Endothelial cell of umbilical vein (primary cell): ENCODE measurements around the gene THSD7B. TPM values are rescaled to one million over a fixed set of nuclear protein-coding genes. Genes with fewer than 3 reads are reported as not detected.

ENCODE experiments used
- BruUV-seq: library from RNA; stranded (reverse); fragments of 400-500 nt; replicated peaks from 2 replicates; lab custom pipeline; 2021; lab: Mats Ljungman, UMichigan
- CTCF ChIA-PET: fragments of 300-600, 350-600 bp; sonication (Branson Sonifier 250); formaldehyde crosslinking; loops from one replicate; lab custom pipeline; 2021; ENCODE audit warnings: antibody characterized with exemption, inconsistent platforms; lab: Charles Lee
- POLR2A ChIA-PET: fragments of 300-600, 350-600 bp; sonication (Branson Sonifier 250); formaldehyde crosslinking; loops from one replicate; lab custom pipeline; 2021; ENCODE audit warnings: antibody characterized with exemption, inconsistent platforms; lab: Charles Lee
- DNase-seq: peaks from one replicate; pipeline ENCODE4 v3.0.0-alpha.2; 2011; ENCODE audit warnings: low read depth, low spot score
- FAIRE-seq: peaks from 2 replicates; lab custom pipeline; 2011; peaks lifted over from hg19 to GRCh38; lab: Jason Lieb, UNC
- H2AFZ ChIP-seq: 2 replicates; pipeline ENCODE4 v1.6.0; 2012; ENCODE audit warnings: low read depth, low read length, control low read depth, inconsistent platforms
- H3K27ac ChIP-seq: 2 replicates; pipeline ENCODE4 v1.5.1; 2011; ENCODE audit warnings: low read depth, mild to moderate bottlenecking, control low read depth, low read length, moderate library complexity; ENCODE audit not compliant: insufficient read depth
- H3K27me3 ChIP-seq, 2 experiments: 2 replicates each; pipeline versions ENCODE4 v1.6.0 to v1.6.1; 2011; ENCODE audit warnings: low read length in 2 of 2, mixed read lengths in 1 of 2; ENCODE audit not compliant: control insufficient read depth in 2 of 2, insufficient read depth in 2 of 2
- H3K36me3 ChIP-seq, 2 experiments: 2 replicates in 1 of 2; 3 replicates in 1 of 2; pipeline ENCODE4 v1.5.1; 2011; ENCODE audit warnings: low read length in 2 of 2, mild to moderate bottlenecking in 1 of 2, moderate library complexity in 1 of 2; ENCODE audit not compliant: control insufficient read depth in 2 of 2, insufficient read depth in 2 of 2; ENCODE audit errors: extremely low read depth in 1 of 2
- H3K4me1 ChIP-seq: 3 replicates; pipeline ENCODE4 v1.5.1; 2011; ENCODE audit warnings: mild to moderate bottlenecking, low read length; ENCODE audit not compliant: control insufficient read depth, insufficient read depth; ENCODE audit errors: extremely low read depth
- H3K4me2 ChIP-seq: 2 replicates; pipeline ENCODE4 v1.6.1; 2011; ENCODE audit warnings: low read length, control low read depth, mixed read lengths; ENCODE audit not compliant: insufficient read depth
- H3K4me3 ChIP-seq, 3 experiments: fragments of 200-600 bp in 1 of 3; sonication (generic), shearing (Covaris generic) in 1 of 3; replicated peaks in 1 of 3; 2 replicates each; pipeline ENCODE4 v1.5.1; 2011 to 2016; ENCODE audit warnings: control low read depth in 3 of 3, low read length in 3 of 3, mild to moderate bottlenecking in 2 of 3, inconsistent platforms in 1 of 3, low read depth in 1 of 3, moderate library complexity in 1 of 3; ENCODE audit not compliant: insufficient read depth in 1 of 3
- H3K79me2 ChIP-seq: 2 replicates; pipeline ENCODE4 v1.6.0; 2012; ENCODE audit warnings: low read length, inconsistent platforms; ENCODE audit not compliant: control insufficient read depth, insufficient read depth
- H3K9ac ChIP-seq: replicated peaks from 2 replicates; pipeline ENCODE3; 2011; ENCODE audit warnings: low read length, control low read depth; ENCODE audit not compliant: insufficient read depth; ENCODE audit errors: extremely low read depth
- H3K9me1 ChIP-seq: replicated peaks from 3 replicates; pipeline ENCODE4 v1.6.0; 2011; ENCODE audit warnings: mild to moderate bottlenecking, low read length; ENCODE audit not compliant: control insufficient read depth, insufficient read depth; ENCODE audit errors: extremely low read depth
- H3K9me3 ChIP-seq: replicated peaks from 2 replicates; pipeline ENCODE4 v1.5.1; 2012; ENCODE audit warnings: low read length, inconsistent platforms; ENCODE audit not compliant: control insufficient read depth, insufficient read depth
- H4K20me1 ChIP-seq: replicated peaks from 2 replicates; pipeline ENCODE3; 2011; ENCODE audit warnings: mild to moderate bottlenecking, low read length; ENCODE audit not compliant: control insufficient read depth, insufficient read depth; ENCODE audit errors: extremely low read depth
- EZH2 ChIP-seq: IDR thresholded peaks from 2 replicates; pipeline ENCODE4 v1.6.1; 2012; ENCODE audit warnings: borderline replicate concordance, low read depth, mild to moderate bottlenecking, moderate library complexity, low read length, inconsistent platforms; ENCODE audit not compliant: severe bottlenecking
- FOS ChIP-seq: IDR thresholded peaks from 2 replicates; pipeline ENCODE4 v1.6.1; 2011; ENCODE audit warnings: mild to moderate bottlenecking, low read length, moderate library complexity, borderline replicate concordance; ENCODE audit not compliant: insufficient read depth
- GATA2 ChIP-seq: IDR thresholded peaks from 2 replicates; pipeline ENCODE4 v1.7.0; 2011; ENCODE audit warnings: low read depth, mild to moderate bottlenecking, moderate library complexity, mixed read lengths, low read length; ENCODE audit not compliant: insufficient read length, insufficient read depth
- JUN ChIP-seq: IDR thresholded peaks from 2 replicates; pipeline ENCODE4 v1.6.1; 2011; ENCODE audit warnings: borderline replicate concordance, low read depth; ENCODE audit not compliant: insufficient read length, insufficient read depth
- MAX ChIP-seq: IDR thresholded peaks from 2 replicates; pipeline ENCODE4 v1.6.1; 2011; ENCODE audit not compliant: insufficient read depth, insufficient read length
- MYC ChIP-seq: IDR thresholded peaks from one replicate; pipeline ENCODE4 v1.6.1; 2011; ENCODE audit warnings: mild to moderate bottlenecking, low read depth, low read length
- POLR2A ChIP-seq: IDR thresholded peaks from 2 replicates; pipeline ENCODE4 v1.6.1; 2012; ENCODE audit warnings: low read depth, mild to moderate bottlenecking, control low read depth, low read length
- POLR2AphosphoS5 ChIP-seq: IDR thresholded peaks from 2 replicates; pipeline ENCODE4 v1.6.1; 2012; ENCODE audit warnings: low read depth, mild to moderate bottlenecking, control low read depth, low read length, moderate library complexity; ENCODE audit not compliant: insufficient read depth
- dilution Hi-C: fragments of 300-500 bp; cut with MboI; formaldehyde crosslinking; loops from one replicate; pipeline ENCODE4 v1.15.0; 2019; ENCODE audit warnings: low sequenced_read_pairs; ENCODE audit not compliant: extremely low pct_ligation_motif_present
- intact Hi-C: fragments of 100-400 bp; cut with micrococcal nuclease; formaldehyde crosslinking; loops from one replicate; pipeline ENCODE4 v1.10.0; 2022
- polyA plus RNA-seq, 4 experiments: library from polyadenylated mRNA; depleted of rRNA in 3 of 4; stranded (reverse) in 3 of 4; unstranded in 1 of 4; fragments of >200 nt; gene quantifications; 2 replicates each; pipeline versions ENCODE4 v1.2.1 to v1.2.3, GENCODE V29; 2011 to 2012; ENCODE audit warnings: missing spikeins in 1 of 4
- total RNA-seq: library from RNA; stranded (reverse); gene quantifications from 2 replicates; pipeline ENCODE4 v1.2.3, GENCODE V29; 2021
- TF ChIP-seq, protein P1 (sequence below), 2 donors: IDR thresholded peaks; 1 replicate in 1 of 2; 2 replicates in 1 of 2; pipeline ENCODE4 v1.5.1; 2011; ENCODE audit warnings: low read length in 2 of 2, mild to moderate bottlenecking in 2 of 2, moderate library complexity in 2 of 2, control low read depth in 1 of 2, inconsistent platforms in 1 of 2, low read depth in 1 of 2; ENCODE audit not compliant: insufficient read depth in 1 of 2; ENCODE audit errors: extremely low read depth in 1 of 2

THSD7B gene
- total and polyA plus RNA-seq, 2 donors (not counting 3 experiments of a cell fraction or from before 2014, with no cell fraction given), result 0.04 TPM; not detected in 1

DNA sequence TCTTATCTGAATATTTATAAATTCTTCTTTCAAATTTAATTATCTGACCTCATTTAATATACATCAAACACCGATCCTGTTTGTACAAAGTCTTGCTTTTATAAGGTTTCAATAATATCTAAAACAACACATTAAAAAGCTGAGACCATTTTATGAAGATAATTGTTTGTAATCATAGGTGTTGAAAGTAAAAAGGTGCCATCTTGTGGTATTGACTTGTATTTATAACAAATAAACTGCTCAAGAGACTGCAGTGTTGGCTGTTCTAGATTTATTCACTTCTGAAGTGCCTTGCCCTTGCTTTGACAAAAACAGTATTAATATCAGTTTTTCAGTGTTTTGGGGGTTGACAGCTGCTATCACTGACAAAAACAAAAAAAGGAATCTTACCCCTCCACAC lies 912.1 kb downstream of the THSD7B start:
- H3K4me2 ChIP-seq, result no peak overlapping the region
- no peaks in the 10 kb centered on the region for H4K20me1 ChIP-seq
- DNase-seq (no peak), FAIRE-seq (no peak)
- no peaks in the 10 kb centered on the region for H3K9me1 ChIP-seq
- intact Hi-C loops (no loop called here), dilution Hi-C loops (no loop called here)
- TF ChIP-seq GATA2 (no peak), MAX (no peak), POLR2AphosphoS5 (no peak), FOS (no peak), JUN (no peak), POLR2A (no peak), MYC (no peak), EZH2 (no peak)
- TF ChIP-seq, protein P1, sequence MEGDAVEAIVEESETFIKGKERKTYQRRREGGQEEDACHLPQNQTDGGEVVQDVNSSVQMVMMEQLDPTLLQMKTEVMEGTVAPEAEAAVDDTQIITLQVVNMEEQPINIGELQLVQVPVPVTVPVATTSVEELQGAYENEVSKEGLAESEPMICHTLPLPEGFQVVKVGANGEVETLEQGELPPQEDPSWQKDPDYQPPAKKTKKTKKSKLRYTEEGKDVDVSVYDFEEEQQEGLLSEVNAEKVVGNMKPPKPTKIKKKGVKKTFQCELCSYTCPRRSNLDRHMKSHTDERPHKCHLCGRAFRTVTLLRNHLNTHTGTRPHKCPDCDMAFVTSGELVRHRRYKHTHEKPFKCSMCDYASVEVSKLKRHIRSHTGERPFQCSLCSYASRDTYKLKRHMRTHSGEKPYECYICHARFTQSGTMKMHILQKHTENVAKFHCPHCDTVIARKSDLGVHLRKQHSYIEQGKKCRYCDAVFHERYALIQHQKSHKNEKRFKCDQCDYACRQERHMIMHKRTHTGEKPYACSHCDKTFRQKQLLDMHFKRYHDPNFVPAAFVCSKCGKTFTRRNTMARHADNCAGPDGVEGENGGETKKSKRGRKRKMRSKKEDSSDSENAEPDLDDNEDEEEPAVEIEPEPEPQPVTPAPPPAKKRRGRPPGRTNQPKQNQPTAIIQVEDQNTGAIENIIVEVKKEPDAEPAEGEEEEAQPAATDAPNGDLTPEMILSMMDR (IDR thresholded peaks at IDR 0.05; ENCODE audit: extremely low read depth in 1 of 2, insufficient read depth in 1 of 2, low read depth in 1 of 2, low read length in 2 of 2), result no peak
- no peaks in the 10 kb centered on the region for H3K36me3 ChIP-seq
- H3K79me2 ChIP-seq, result no peaks in the 10 kb centered on the region
- CTCF ChIA-PET, result interaction anchor here (0.7 to 1.3 kb wide), 4 partner anchors 17 to 745 kb away, joined by 3 to 6 read pairs (median 4); no protein-coding TSS in a partner anchor
- POLR2A ChIA-PET, result no interaction called here
- H3K27ac ChIP-seq, result no peak overlapping the region
- no TSS peak for BruUV-seq
- no peaks in the 10 kb centered on the region for H3K4me1 ChIP-seq
- no peaks in the 10 kb centered on the region for H3K27me3 ChIP-seq
- H3K9ac ChIP-seq, result no peak overlapping the region
- no peaks in the 10 kb centered on the region for H3K9me3 ChIP-seq
- no peak overlapping the region for H3K4me3 ChIP-seq
- H2AFZ ChIP-seq, result no peak overlapping the region
